Activated CD4-positive, CD25-positive, alpha-beta regulatory T cell (primary cell): ENCODE data around the gene GSTT2B.
"Not testable (repeated sequence)": the region's sequence is repeated elsewhere in the genome, so short reads cannot be mapped to it uniquely, and the experiment has no call there.

Experiments
- DNase-seq, 4 experiments: peaks; one replicate each; lab custom pipeline; 2025; lab: John Stamatoyannopoulos, UW

Gene GSTT2B

DNA sequence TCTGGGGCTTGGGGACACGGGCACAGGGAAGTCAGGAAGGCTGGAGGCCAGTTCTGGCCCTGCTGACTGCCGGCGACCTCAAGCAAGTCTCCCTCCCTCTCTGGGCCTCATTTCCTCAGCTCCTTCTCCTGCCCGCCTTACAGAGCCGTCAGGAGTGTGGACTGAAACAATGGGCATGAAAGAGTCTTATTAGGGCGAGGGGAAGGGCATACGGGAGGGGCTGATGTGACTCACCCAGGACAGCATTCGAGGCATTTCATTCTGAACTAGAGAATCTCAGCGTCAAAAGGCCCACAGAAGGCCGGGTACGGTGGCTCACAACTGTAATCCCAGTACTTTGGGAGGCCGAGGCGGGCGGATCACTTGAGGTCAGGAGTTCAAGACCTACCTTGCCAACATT lies 20.8 kb downstream of the GSTT2B start:
- not testable (repeated sequence) for DNase-seq

GRCh38 chr22:23939017-23939357 lies 22.0 kb downstream of the GSTT2B start:
- DNase-seq, result no peak

DNA sequence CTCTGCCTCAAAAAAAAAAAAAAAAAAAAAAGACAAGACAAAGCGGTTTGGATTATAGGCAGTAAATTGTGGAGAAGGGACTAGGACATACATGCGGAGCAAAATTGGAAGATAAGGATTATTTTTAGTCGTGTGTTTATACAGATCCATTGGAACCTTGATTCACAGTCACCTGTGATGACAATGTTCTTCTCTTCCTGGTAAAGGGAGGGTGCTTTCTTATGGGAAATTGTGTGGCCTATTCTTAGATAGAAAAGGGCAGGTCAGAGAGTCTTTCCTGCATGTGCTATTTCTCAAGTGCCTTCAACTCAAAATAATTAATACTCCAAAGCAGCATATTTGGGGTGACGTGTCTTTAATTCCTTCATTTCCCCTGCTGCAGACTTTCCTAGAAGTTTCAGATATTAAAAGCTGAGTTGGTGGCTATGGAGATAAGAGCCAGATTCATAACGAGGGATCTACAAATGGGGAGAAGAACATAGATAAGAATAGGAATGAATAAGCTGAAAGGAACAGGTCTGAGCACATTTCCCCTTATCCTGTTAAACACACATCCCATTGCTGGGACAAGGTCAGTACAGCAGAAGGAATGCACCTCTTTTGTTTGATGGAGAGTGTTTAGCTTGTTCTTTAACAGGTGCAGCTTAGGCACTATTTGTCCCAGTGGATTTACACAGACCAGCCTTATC lies 22.5 kb downstream of the GSTT2B start:
- DNase-seq, result no peak

- DNase-seq, result no peak
Measured at GRCh38 chr22:23926561-23926960, 34.4 kb downstream of the GSTT2B start.

DNA sequence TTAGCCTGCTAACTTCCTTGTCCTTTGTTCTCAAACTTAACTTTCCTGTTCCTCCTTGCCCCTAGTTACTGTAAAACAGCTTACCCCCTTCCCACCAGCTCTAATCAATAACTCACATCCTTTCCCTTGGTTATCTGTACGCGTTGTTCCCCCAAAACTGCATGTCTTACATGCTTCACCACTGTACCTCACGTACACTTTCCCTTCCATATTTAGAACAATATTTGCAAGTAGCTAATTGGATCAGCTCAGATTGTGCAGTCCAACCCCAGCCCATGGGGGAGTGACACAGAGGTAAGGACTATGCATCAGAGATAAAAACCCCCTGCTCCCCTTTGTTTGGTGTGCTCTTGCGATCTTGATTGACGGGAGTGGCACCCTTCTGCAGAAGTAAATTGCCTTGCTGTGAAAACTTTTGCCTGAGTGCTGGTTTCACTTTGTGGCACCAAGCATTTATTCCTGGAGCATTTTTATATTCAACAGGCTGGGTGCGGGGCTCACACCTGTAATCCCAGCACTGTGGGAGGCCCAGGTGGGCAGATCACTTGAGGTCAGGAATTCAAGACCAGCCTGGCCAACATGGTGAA lies 35.9 kb downstream of the GSTT2B start:
- DNase-seq, result no peak

DNA sequence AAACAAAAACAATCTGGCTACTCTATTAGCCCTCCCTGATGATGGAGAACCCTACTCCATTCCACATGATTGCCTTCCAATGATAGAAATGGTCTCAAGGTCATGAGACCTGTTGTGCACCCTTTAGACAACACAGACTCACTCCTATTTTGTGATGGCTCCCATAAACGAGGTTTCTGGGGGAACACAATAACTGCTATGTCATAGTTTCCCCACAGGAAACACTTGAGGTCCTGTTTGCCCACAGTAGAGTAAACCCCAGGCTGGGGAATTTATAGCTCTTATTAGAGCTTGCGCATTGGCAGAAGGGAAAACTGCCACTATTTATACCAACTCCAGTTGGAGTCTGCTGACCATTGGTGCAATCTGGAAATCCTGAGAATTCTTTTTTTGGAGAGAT lies 38.1 kb downstream of the GSTT2B start:
- no peak for DNase-seq

DNA sequence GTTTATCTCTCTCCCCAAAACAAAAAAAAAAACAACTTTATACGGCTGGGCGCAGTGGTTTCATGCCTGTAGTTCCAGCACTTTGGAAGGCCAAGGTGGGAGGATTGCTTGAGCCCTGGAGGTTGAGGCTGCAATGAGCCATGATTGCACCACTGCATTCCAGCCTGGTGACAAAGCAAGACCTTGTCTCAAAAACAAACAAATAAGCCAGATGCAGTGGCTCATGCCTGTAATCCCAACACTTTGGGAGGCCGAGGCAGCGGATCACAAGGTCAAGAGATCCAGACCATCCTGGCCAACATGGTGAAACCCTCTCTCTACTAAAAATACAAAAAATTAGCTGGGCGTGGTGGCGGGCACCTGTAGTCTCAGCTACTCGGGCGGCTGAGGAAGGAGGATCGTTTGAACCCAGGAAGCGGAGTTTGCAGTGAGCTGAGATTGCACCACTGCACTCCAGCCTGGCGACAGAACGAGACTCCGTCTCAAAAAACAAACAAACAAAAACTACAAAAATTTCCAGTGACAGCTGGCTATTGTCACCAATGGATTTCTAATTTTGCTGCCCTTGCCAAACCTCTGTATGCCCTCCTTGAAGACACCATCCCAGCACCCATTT lies 39.3 kb downstream of the GSTT2B start:
- DNase-seq, result not testable (repeated sequence)

DNA sequence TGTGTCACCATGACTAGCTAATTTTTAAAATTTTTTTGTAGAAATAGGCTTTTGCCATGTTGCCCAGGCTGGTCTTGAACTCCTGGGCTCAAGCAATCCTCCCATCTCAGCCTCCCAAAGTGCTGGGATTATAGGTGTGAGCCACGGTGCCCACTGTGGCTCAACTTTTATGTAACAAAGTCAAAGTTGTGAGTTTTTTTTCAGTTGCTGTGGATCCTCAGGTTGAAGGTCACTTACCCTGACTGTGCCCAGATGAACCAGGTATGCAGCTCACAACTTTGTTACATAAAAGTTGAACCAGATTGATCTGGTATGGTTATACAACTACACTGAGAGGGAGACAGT lies 40.8 kb downstream of the GSTT2B start:
- DNase-seq, result not testable (repeated sequence)

GRCh38 chr22:23915290-23915689 lies 45.7 kb downstream of the GSTT2B start:
- DNase-seq, result no peak

DNA sequence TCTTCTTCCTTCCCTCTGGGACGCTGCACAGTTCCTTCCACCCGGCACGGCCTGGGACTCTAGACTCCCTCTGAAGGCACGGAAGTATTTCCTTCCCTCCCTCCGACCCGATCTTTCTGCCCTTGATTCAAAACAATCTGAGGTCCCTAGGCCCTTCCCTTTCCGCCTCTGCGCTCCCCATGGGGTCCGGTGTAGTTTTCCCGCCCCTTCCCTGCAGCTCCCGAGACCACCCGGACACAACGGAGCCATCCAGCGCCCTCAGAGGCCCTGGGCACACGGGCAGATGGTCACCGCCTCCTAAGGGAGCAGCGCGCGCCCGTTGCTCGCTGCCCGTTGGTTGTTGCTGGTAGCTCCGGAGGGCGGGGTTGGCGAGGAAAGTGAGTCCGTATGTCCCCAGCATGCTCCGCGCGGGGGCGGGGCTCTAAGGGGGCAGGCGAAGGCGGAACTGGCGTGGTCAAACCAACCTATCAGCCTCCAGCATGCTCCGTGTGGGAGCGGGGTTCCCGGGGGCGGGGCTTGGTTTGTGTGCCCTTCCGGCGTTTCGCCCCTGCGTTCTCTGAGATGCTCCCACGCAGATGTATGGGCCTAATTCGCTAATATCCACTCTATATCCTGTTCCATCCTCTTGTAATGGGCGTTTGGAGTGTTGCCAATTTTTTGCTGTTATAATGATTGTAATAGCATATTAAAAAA lies 47.2 kb downstream of the GSTT2B start:
- DNase-seq, result peak; percentile 97 to 99 (median 98)

GRCh38 chr22:23913306-23913660 lies 47.7 kb downstream of the GSTT2B start:
- DNase-seq, result no peak

DNA sequence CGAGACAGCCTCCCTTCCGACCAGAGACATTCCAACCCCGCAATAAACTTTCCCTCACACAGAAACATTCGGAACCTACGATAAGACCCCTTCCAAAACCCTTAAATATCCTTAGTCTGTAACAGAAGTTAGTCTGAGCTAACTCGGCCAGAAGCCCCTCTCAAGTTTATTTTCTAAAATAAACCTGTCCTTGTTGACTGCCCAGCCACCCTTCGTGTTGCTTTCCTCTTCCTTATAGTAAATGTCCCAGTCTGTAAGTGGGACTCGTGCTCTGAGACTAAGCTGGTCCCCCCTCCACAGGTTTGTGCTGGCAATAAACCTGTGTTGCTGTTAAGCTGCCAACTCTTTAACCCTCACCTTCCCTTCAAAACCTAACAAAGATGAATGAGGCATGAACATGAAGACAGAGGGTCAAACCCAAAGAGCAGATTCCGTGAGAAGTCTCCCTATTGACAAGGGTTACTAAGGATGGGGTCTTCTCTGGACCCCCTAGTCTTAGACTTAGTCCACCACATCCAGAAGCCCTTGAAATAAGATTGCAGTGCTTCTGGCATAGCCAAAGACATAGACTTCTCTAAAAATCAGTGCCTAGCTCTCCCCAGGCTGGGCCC lies 48.6 kb downstream of the GSTT2B start:
- no peak for DNase-seq

DNA sequence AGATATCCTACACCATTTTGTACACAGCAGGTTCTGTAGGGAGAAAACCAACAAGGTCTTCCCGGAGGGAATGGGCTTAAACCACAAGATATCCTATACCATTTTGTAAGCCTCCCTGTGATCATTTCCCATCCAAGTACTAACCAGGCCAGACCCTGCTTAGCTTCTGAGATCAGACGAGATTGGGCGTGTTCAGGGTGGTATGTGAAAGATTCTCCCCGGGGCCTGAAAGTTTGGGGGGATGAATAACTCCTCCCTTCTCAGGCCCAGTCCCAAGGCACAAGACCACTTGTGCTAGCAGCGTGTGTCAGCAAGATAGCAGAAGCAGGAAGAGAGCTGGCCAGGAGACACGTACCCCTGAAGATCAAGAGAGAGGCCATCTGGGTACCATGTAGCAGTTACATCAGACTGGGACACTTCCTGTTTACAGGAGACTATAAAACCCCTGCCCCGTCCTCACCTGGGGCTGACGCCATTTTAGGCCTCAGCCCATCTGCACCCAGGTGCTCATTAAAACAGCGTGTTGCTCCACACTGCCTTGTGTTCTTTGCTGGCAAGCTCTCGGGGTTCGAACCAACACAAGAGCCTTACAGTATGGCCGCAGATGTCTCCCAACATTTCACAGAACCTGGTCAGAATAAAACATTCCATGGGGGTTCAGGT lies 49.5 kb downstream of the GSTT2B start:
- no peak for DNase-seq

GRCh38 chr22:23910496-23911190 lies 50.4 kb downstream of the GSTT2B start:
- no peak for DNase-seq

GRCh38 chr22:23909296-23909898 lies 51.6 kb downstream of the GSTT2B start:
- DNase-seq, result no peak

- DNase-seq, result no peak
Measured at GRCh38 chr22:23908587-23909205, 52.3 kb downstream of the GSTT2B start.

DNA sequence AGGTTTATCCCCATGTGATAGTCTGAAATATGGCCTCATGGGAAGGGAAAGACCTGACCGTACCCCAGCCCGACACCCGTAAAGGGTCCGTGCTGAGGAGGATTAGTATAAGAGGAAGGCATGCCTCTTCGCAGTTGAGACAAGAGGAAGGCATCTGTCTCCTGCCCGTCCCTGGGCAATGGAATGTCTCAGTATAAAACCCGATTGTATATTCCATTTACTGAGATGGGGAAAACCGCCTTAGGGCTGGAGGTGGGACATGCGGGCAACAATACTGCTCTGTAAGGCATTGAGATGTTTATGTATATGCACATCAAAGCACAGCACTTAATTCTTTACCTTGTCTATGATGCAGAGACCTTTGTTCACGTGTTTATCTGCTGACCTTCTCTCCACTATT lies 53.6 kb downstream of the GSTT2B start:
- DNase-seq, result not testable (repeated sequence)
